ENCODE data around the gene DPH6.

DPH6 gene

GRCh38 chr15:35486296-35486695 lies 59.7 kb downstream of the DPH6 start:
- Histone ChIP-seq H3K36me3 (ENCODE audit: insufficient read depth, low read length) (no peaks in the 10 kb centered on the region; the same call in 1 of the 2 replicates), H3K4me1 (ENCODE audit: insufficient read depth, low read length) (0 out of 2 replicates have a peak, but pooled peaks cover 6% of the 10 kb centered on the region), H3K9ac (ENCODE audit: low read depth, low read length) (no peak overlapping the region), H3K9me3 (ENCODE audit: control insufficient read depth, insufficient read depth, low read length) (peaks cover 20% of the 10 kb centered on the region)

DNA sequence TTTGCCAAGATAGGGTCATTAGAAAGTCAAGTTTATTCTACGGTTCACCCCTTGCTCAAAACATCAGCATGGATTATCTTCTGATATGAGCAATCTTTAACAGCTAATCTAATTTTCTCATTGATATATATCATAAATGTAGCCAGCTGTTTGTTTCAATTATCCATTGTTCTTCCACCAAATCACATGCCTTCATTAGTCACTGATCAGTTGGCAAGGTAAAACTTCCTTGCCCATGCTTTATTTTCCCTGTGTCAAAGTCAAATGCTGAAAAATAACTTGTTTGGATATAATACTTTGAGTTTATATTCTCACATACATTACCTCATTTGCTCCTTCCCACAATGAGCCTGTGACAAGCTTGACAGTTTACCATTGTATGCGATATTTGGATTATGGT lies 60.6 kb downstream of the DPH6 start:
- Histone ChIP-seq H3K9ac (ENCODE audit: low read depth, low read length) (no peak overlapping the region), H3K4me1 (ENCODE audit: insufficient read depth, low read length) (0 out of 2 replicates have a peak, but pooled peaks cover 6% of the 10 kb centered on the region), H3K36me3 (ENCODE audit: insufficient read depth, low read length) (no peaks in the 10 kb centered on the region; the same call in 1 of the 2 replicates), H3K9me3 (ENCODE audit: control insufficient read depth, insufficient read depth, low read length) (peaks cover 20% of the 10 kb centered on the region)

DNA sequence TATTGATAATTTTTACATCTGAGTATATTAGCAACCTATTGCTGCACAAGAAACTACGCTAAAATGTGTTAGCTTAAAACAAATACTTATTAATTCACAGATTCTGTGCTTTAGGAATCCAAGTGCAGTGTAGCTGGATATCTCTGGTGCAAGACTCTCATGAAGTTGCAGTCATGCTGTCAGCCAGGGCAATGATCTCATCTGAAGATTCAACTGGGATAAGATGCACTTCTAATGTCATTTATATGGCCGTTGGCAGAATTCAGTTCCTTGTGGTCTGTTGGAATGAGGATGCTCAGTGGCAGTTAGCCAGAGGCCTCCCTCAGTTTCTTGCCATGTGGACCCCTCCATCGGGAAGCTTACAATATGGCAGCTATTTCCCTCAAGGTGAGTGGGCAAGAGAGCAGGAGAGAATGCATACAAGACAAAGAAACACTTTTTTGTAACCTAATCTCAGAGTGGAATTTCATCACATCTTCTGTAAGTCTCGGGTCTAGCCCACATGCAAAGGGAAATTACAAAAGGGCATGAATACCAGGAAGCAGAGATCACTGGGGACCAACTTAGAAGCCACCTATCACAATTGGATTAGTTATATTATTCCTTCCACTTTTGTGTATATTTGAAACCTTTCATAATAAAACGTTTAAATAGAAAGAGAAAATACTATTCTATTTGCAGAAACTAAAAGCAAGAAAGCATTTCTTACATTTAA lies 61.6 kb downstream of the DPH6 start:
- peaks cover 9% of the 10 kb centered on the region; the same call in 1 of the 2 replicates for H3K4me1 ChIP-seq (ENCODE audit: insufficient read depth, low read length)
- no peak overlapping the region for H3K9ac ChIP-seq (ENCODE audit: low read depth, low read length)
- peaks cover 20% of the 10 kb centered on the region for H3K9me3 ChIP-seq (ENCODE audit: control insufficient read depth, insufficient read depth, low read length)
- no peaks in the 10 kb centered on the region; the same call in 1 of the 2 replicates for H3K36me3 ChIP-seq (ENCODE audit: insufficient read depth, low read length)

DNA sequence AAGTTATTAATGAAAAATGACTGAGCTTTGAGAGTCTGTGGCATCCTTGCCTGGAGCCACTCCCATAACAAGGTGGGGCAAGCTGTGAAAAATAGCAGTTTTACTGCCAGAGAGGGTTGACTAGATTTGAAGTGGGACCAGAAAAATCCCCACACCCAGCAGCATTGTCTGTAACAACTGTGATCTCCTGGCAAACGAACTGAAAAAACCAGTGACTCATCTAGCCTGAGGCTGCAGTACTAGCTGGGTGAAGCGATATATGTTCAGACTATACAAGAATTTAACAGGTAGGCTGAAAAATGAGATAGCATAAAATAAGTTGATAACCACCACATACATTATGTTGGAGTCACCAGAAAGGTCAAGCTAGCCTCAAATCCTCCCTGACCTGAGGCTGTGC lies 64.0 kb downstream of the DPH6 start:
- Histone ChIP-seq H3K9me3 (ENCODE audit: control insufficient read depth, insufficient read depth, low read length) (peaks cover 6% of the 10 kb centered on the region; the same call in 1 of the 2 replicates), H3K9ac (ENCODE audit: low read depth, low read length) (no peak overlapping the region), H3K4me1 (ENCODE audit: insufficient read depth, low read length) (peaks cover 12% of the 10 kb centered on the region; the same call in 1 of the 2 replicates), H3K36me3 (ENCODE audit: insufficient read depth, low read length) (no peaks in the 10 kb centered on the region; the same call in 1 of the 2 replicates)

DNA sequence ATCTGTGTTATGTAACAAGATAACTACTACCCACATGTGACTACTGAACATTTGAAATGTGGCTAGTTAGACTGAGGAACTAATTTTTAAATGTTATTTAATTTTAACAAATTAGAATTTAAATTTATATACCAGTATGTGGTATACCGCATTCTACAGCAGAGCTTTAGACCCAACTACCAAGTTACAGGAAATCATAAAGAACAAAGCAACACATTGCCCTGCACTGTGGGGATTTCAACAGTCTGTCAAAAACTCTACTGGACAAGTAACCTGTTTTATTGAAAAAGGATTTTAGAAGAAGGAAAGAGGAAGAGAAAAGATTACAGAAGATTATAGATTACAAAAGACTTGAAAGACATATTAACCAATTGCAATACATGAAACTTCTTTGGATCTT lies 64.9 kb downstream of the DPH6 start:
- H3K36me3 ChIP-seq (ENCODE audit: insufficient read depth, low read length), result no peaks in the 10 kb centered on the region
- H3K4me1 ChIP-seq (ENCODE audit: insufficient read depth, low read length), result peaks cover 12% of the 10 kb centered on the region; the same call in 1 of the 2 replicates
- no peak overlapping the region for H3K9ac ChIP-seq (ENCODE audit: low read depth, low read length)
- H3K9me3 ChIP-seq (ENCODE audit: control insufficient read depth, insufficient read depth, low read length), result 0 out of 2 replicates have a peak, but pooled peaks cover 3% of the 10 kb centered on the region

GRCh38 chr15:35479423-35479822 lies 66.5 kb downstream of the DPH6 start:
- H3K9ac ChIP-seq (ENCODE audit: low read depth, low read length), result no peak overlapping the region
- H3K9me3 ChIP-seq (ENCODE audit: control insufficient read depth, insufficient read depth, low read length), result 0 out of 2 replicates have a peak, but pooled peaks cover 3% of the 10 kb centered on the region
- H3K4me1 ChIP-seq (ENCODE audit: insufficient read depth, low read length), result peaks cover 12% of the 10 kb centered on the region; the same call in 1 of the 2 replicates
- H3K36me3 ChIP-seq (ENCODE audit: insufficient read depth, low read length), result no peaks in the 10 kb centered on the region

DNA sequence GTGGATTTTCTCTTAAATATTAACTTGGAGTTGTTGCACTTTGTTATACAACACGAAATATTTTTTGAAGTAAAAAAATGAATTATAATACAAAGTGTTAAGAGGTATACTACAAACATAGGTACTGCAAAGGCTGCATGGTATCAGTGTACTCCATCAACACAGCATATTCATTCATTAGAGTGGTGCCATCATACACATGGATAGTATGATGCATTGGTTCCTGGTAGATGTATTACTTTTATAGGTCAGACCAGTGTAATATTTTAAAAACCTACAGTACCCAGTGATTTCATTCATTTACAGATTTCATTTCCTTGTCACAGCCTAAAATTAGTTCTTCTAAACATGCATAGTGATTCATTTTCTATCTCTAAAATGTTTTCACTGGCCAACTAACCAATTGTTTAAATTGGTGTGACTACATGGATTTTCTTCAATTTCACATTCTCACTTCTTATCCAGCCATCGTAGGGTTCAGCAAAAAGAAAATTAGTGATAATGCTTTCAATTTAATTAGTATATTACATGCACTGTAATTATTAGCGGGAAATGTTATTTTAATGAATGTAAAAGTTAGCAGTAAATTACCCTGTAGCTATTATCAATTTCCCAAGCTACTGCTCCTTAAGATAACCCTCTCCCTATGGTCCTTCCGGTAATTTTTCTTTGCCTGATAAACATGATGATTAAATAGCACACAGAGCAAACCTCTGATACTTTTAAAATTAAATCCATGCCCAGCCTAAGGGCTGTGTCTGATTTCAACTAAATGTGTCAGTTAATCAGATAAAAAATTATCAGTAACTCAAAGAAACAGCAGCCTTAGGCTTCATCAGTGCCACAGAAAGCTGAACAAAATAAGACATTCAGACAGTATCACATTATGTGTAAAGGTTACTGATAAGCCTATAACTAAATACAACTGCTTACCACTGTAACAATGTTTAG lies 68.4 kb downstream of the DPH6 start:
- Histone ChIP-seq H3K9me3 (ENCODE audit: control insufficient read depth, insufficient read depth, low read length) (no peaks in the 10 kb centered on the region), H3K36me3 (ENCODE audit: insufficient read depth, low read length) (no peaks in the 10 kb centered on the region)

GRCh38 chr15:35471024-35471423 lies 74.9 kb downstream of the DPH6 start:
- Histone ChIP-seq H3K4me1 (ENCODE audit: insufficient read depth, low read length) (no peaks in the 10 kb centered on the region), H3K9me3 (ENCODE audit: control insufficient read depth, insufficient read depth, low read length) (no peaks in the 10 kb centered on the region), H3K36me3 (ENCODE audit: insufficient read depth, low read length) (no peaks in the 10 kb centered on the region), H3K9ac (ENCODE audit: low read depth, low read length) (no peak overlapping the region)

More for the DNA sequence above, 68.4 kb downstream of the DPH6 start:
- no peak overlapping the region for H3K9ac ChIP-seq (ENCODE audit: low read depth, low read length)
- peaks cover 12% of the 10 kb centered on the region; the same call in 1 of the 2 replicates for H3K4me1 ChIP-seq (ENCODE audit: insufficient read depth, low read length)

- no peaks in the 10 kb centered on the region for H3K9me3 ChIP-seq (ENCODE audit: control insufficient read depth, insufficient read depth, low read length)
- no peaks in the 10 kb centered on the region for H3K4me1 ChIP-seq (ENCODE audit: insufficient read depth, low read length)
- no peak overlapping the region for H3K9ac ChIP-seq (ENCODE audit: low read depth, low read length)
- no peaks in the 10 kb centered on the region for H3K36me3 ChIP-seq (ENCODE audit: insufficient read depth, low read length)
Measured at GRCh38 chr15:35470441-35470840, 75.5 kb downstream of the DPH6 start.

DNA sequence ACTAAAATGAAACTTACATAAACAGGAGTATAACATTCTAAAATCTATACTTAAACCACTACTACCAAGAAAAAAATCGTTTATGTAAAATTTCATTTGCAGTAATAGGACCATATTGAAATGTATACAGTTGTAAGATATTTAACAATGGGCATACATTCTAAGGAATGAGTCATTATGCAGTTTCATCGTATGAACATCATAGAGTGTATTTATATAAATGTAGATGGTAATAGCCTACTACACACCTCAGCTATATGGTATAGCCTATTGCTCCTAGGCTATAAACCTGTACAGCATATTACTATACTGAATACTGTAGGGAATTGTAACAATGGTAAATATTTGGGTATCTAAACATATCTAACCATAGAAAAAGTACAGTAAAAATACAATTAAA lies 79.5 kb downstream of the DPH6 start:
- no peaks in the 10 kb centered on the region for H3K9me3 ChIP-seq (ENCODE audit: control insufficient read depth, insufficient read depth, low read length)
- H3K4me1 ChIP-seq (ENCODE audit: insufficient read depth, low read length), result no peaks in the 10 kb centered on the region
- no peaks in the 10 kb centered on the region for H3K36me3 ChIP-seq (ENCODE audit: insufficient read depth, low read length)
- H3K9ac ChIP-seq (ENCODE audit: low read depth, low read length), result no peak overlapping the region

GRCh38 chr15:35465783-35466182 lies 80.2 kb downstream of the DPH6 start:
- Histone ChIP-seq H3K9me3 (ENCODE audit: control insufficient read depth, insufficient read depth, low read length) (no peaks in the 10 kb centered on the region), H3K36me3 (ENCODE audit: insufficient read depth, low read length) (no peaks in the 10 kb centered on the region), H3K4me1 (ENCODE audit: insufficient read depth, low read length) (no peaks in the 10 kb centered on the region), H3K9ac (ENCODE audit: low read depth, low read length) (no peak overlapping the region)

- Histone ChIP-seq H3K4me1 (ENCODE audit: insufficient read depth, low read length) (no peaks in the 10 kb centered on the region), H3K9ac (ENCODE audit: low read depth, low read length) (no peak overlapping the region), H3K36me3 (ENCODE audit: insufficient read depth, low read length) (no peaks in the 10 kb centered on the region), H3K9me3 (ENCODE audit: control insufficient read depth, insufficient read depth, low read length) (no peaks in the 10 kb centered on the region)
Measured at GRCh38 chr15:35460616-35461015, 85.3 kb downstream of the DPH6 start.

DNA sequence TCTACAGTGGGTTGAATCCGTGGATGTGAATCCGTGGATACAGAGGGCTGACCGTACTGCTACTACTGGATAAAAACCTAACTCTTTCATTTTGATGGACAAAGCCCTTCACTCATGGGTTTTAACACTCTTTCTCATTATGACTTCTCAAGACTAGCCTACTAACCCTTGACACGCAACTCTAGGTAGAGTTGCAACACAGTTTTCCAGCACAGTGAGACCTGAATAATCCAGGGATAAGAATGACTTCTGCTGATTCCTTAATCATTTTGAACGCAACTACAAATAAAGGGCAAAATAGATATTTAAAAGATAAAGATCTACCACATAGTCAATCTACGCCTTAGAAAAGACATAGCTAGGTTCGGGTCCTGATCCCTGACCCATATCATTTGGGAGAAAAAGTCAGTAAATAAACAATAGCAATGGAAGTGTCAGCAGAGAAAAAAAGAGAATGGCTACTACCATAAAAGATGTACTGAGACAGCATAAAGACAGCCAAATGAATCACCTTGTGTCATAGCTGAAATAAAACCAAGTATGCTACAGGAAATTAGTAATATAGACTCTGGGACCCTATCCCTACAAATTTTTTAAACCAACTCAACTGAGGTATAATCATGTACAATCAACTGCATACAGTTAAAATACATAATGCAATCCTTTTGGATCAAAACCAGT lies 87.6 kb downstream of the DPH6 start:
- no peaks in the 10 kb centered on the region for H3K4me1 ChIP-seq (ENCODE audit: insufficient read depth, low read length)
- H3K9ac ChIP-seq (ENCODE audit: low read depth, low read length), result no peak overlapping the region
- no peaks in the 10 kb centered on the region for H3K36me3 ChIP-seq (ENCODE audit: insufficient read depth, low read length)
- H3K9me3 ChIP-seq (ENCODE audit: control insufficient read depth, insufficient read depth, low read length), result no peaks in the 10 kb centered on the region

DNA sequence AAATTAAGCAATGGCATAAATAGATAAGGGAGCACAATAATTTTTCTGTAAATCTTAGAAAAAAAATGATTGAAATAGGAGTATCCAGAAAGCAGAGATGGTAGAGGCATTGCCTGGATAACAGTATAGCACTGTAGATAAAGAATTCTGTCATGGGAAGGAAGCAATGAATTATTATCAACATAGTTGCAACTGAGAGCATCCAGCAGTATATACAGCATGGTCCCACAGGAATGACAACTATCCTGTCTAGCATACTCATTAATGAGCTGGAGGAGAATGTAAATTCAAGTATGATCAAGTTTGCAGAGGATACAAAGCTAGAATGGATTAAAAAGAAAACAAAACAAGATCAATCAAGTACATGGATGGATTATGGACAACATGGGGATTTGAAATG lies 90.8 kb downstream of the DPH6 start:
- Histone ChIP-seq H3K36me3 (ENCODE audit: insufficient read depth, low read length) (no peaks in the 10 kb centered on the region), H3K9ac (ENCODE audit: low read depth, low read length) (no peak overlapping the region), H3K9me3 (ENCODE audit: control insufficient read depth, insufficient read depth, low read length) (no peaks in the 10 kb centered on the region), H3K4me1 (ENCODE audit: insufficient read depth, low read length) (no peaks in the 10 kb centered on the region)

Data from ES-I3 (cell line).